A673 (cell line): Measurements from ENCODE around the gene NFATC2.

ENCODE experiments used
- CTCF ChIP-seq: fragments of 300-800, 200-600 bp; sonication (generic); conservative IDR thresholded peaks from 2 replicates; pipeline ENCODE4 v1.5.1; 2017; ENCODE audit warnings: low read depth, mild to moderate bottlenecking, antibody characterized with exemption, low read length, moderate library complexity, mixed read lengths
- EZH2 ChIP-seq: fragments of 200-600 bp; sonication (generic); IDR thresholded peaks from 2 replicates; pipeline ENCODE4 v1.6.1; 2017; ENCODE audit warnings: borderline replicate concordance, low read depth, mild to moderate bottlenecking, mixed read lengths, antibody characterized with exemption, low read length; ENCODE audit not compliant: poor library complexity, severe bottlenecking

GRCh38 chr20:51498765-51499540 lies 43.6 kb downstream of the NFATC2 start:
- TF ChIP-seq CTCF (no peak), EZH2 (no peak)
